ENCODE measurements around the gene MEGF9.

Gene MEGF9

DNA sequence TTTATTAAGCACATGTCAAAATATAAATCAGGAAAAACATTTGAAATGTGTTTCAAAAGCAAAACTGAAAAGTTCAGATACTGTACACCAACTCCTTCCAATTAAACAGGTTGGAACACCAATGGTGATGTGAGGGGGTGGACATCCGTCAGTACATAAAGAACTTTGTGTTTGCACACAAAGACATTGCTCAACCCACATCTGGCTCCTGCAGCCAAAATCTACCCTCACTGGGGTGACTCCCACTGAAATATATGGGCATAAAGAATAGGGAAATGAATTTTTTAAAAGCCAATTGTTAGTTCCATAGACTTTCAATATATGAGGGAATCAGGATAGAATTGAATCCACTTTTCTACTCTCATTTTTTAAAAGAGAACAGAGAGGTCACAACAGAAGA lies 63.9 kb downstream of the MEGF9 start:
- TF ChIP-seq EZH2 (IDR thresholded peaks at IDR 0.05; ENCODE audit: borderline replicate concordance, low read length), result no peak
- no peaks in the 10 kb centered on the region for H3K4me1 ChIP-seq (ENCODE audit: insufficient read depth, low read length, severe bottlenecking)
- no peak overlapping the region for H2AFZ ChIP-seq (ENCODE audit: low read length)
- H3K27ac ChIP-seq (ENCODE audit: low read depth, low read length, poor library complexity, severe bottlenecking), result no peak overlapping the region
- no peaks in the 10 kb centered on the region for H3K9me3 ChIP-seq (ENCODE audit: low read length)
- no peak overlapping the region for H3K9ac ChIP-seq (ENCODE audit: low read length)
- H3K4me2 ChIP-seq (ENCODE audit: low read length), result no peak overlapping the region
- H3K79me2 ChIP-seq (ENCODE audit: insufficient read depth, low read length), result no peaks in the 10 kb centered on the region
- H3K27me3 ChIP-seq (ENCODE audit: insufficient read depth, low read length), result no peaks in the 10 kb centered on the region
- no peaks in the 10 kb centered on the region; the same call in 1 of the 2 replicates for H3K9me2 ChIP-seq (ENCODE audit: low read depth, low read length)
- H3F3A ChIP-seq (ENCODE audit: insufficient read depth, low read length), result no peaks in the 10 kb centered on the region
- H3K4me3 ChIP-seq (ENCODE audit: low read depth, low read length, poor library complexity, severe bottlenecking), result no peak overlapping the region
- no peaks in the 10 kb centered on the region for H4K20me1 ChIP-seq (ENCODE audit: insufficient read depth, low read length)
- H3K36me3 ChIP-seq (ENCODE audit: insufficient read depth, low read length), result no peaks in the 10 kb centered on the region

- no peaks in the 10 kb centered on the region; the same call in 1 of the 2 replicates for H3K9me2 ChIP-seq (ENCODE audit: low read depth, low read length)
- H3K4me1 ChIP-seq (ENCODE audit: insufficient read depth, low read length, severe bottlenecking), result no peaks in the 10 kb centered on the region
- no peaks in the 10 kb centered on the region for H3K79me2 ChIP-seq (ENCODE audit: insufficient read depth, low read length)
- no peaks in the 10 kb centered on the region for H3K27me3 ChIP-seq (ENCODE audit: insufficient read depth, low read length)
- H3F3A ChIP-seq (ENCODE audit: insufficient read depth, low read length), result no peaks in the 10 kb centered on the region
- H3K4me3 ChIP-seq (ENCODE audit: low read depth, low read length, poor library complexity, severe bottlenecking), result no peak overlapping the region
- no peaks in the 10 kb centered on the region for H4K20me1 ChIP-seq (ENCODE audit: insufficient read depth, low read length)
- no peaks in the 10 kb centered on the region for H3K36me3 ChIP-seq (ENCODE audit: insufficient read depth, low read length)
- H3K9ac ChIP-seq (ENCODE audit: low read length), result no peak overlapping the region
- no peak overlapping the region for H3K4me2 ChIP-seq (ENCODE audit: low read length)
- no peak overlapping the region for H3K27ac ChIP-seq (ENCODE audit: low read depth, low read length, poor library complexity, severe bottlenecking)
- no peaks in the 10 kb centered on the region for H3K9me3 ChIP-seq (ENCODE audit: low read length)
- TF ChIP-seq CTCF (IDR thresholded peaks at IDR 0.05; ENCODE audit: low read length) (no peak), EZH2 (IDR thresholded peaks at IDR 0.05; ENCODE audit: borderline replicate concordance, low read length) (no peak)
- no peak overlapping the region for H2AFZ ChIP-seq (ENCODE audit: low read length)
Measured at GRCh38 chr9:120648581-120649197, 65.6 kb downstream of the MEGF9 start.

GRCh38 chr9:120646948-120647347 lies 67.3 kb downstream of the MEGF9 start:
- H3K36me3 ChIP-seq (ENCODE audit: insufficient read depth, low read length), result no peaks in the 10 kb centered on the region
- no peak overlapping the region for H3K4me3 ChIP-seq (ENCODE audit: low read depth, low read length, poor library complexity, severe bottlenecking)
- H3K27ac ChIP-seq (ENCODE audit: low read depth, low read length, poor library complexity, severe bottlenecking), result no peak overlapping the region
- H4K20me1 ChIP-seq (ENCODE audit: insufficient read depth, low read length), result no peaks in the 10 kb centered on the region
- no peak overlapping the region for H3K9ac ChIP-seq (ENCODE audit: low read length)
- H3K79me2 ChIP-seq (ENCODE audit: insufficient read depth, low read length), result no peaks in the 10 kb centered on the region
- H3K9me2 ChIP-seq (ENCODE audit: low read depth, low read length), result no peaks in the 10 kb centered on the region; the same call in 1 of the 2 replicates
- H2AFZ ChIP-seq (ENCODE audit: low read length), result no peak overlapping the region
- no peaks in the 10 kb centered on the region for H3K27me3 ChIP-seq (ENCODE audit: insufficient read depth, low read length)
- no peaks in the 10 kb centered on the region for H3K4me1 ChIP-seq (ENCODE audit: insufficient read depth, low read length, severe bottlenecking)
- H3K4me2 ChIP-seq (ENCODE audit: low read length), result no peak overlapping the region
- no peaks in the 10 kb centered on the region for H3F3A ChIP-seq (ENCODE audit: insufficient read depth, low read length)
- no peak for TF ChIP-seq CTCF (IDR thresholded peaks at IDR 0.05; ENCODE audit: low read length)
- no peaks in the 10 kb centered on the region for H3K9me3 ChIP-seq (ENCODE audit: low read length)

DNA sequence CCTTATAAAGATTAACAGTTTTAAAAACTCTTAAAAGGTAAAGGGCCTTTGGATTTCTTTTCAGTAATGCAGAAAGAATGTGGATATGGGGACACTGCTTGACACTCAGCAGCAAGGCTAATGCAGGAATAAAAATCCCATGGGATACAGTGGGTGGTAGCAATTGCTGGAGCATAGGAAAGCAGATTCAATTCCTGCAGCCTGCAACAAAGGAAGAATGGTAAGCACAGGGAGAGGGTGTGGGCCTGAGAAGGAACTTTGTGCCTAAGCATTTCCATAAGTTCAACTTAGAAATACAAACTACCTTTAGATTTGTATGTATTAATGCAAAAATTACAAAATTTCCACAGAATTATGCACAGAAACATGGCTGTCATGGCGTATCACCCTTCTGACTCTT lies 68.5 kb downstream of the MEGF9 start:
- Histone ChIP-seq H2AFZ (ENCODE audit: low read length) (no peak overlapping the region), H3F3A (ENCODE audit: insufficient read depth, low read length) (no peaks in the 10 kb centered on the region), H3K9ac (ENCODE audit: low read length) (no peak overlapping the region), H3K9me3 (ENCODE audit: low read length) (no peaks in the 10 kb centered on the region; the same call in 1 of the 2 replicates), H3K9me2 (ENCODE audit: low read depth, low read length) (no peaks in the 10 kb centered on the region; the same call in 1 of the 2 replicates), H3K4me1 (ENCODE audit: insufficient read depth, low read length, severe bottlenecking) (no peaks in the 10 kb centered on the region), H3K36me3 (ENCODE audit: insufficient read depth, low read length) (no peaks in the 10 kb centered on the region), H4K20me1 (ENCODE audit: insufficient read depth, low read length) (no peaks in the 10 kb centered on the region), H3K4me2 (ENCODE audit: low read length) (no peak overlapping the region), H3K27ac (ENCODE audit: low read depth, low read length, poor library complexity, severe bottlenecking) (no peak overlapping the region), H3K79me2 (ENCODE audit: insufficient read depth, low read length) (no peaks in the 10 kb centered on the region), H3K4me3 (ENCODE audit: low read depth, low read length, poor library complexity, severe bottlenecking) (no peak overlapping the region), H3K27me3 (ENCODE audit: insufficient read depth, low read length) (no peaks in the 10 kb centered on the region)
- no peak for TF ChIP-seq CTCF (IDR thresholded peaks at IDR 0.05; ENCODE audit: low read length)
- no peak for TF ChIP-seq EZH2 (IDR thresholded peaks at IDR 0.05; ENCODE audit: borderline replicate concordance, low read length)

Data from OCI-LY1 (cell line).